WTC11 (cell line): ENCODE results near the gene CHPF2. TPM values are rescaled to one million over a fixed set of nuclear protein-coding genes. Genes with fewer than 3 reads are reported as not detected.
A peak's percentile ranks its signal among the peaks of the same experiment; 100 is the strongest.

ENCODE experiments used
- ATAC-seq: fragments of 200-7000 bp; cut with Tn5 transposase; 2 replicates; pipeline ENCODE4 v1.10.0; 2021; ENCODE audit warnings: mild to moderate bottlenecking, moderate library complexity
- CTCF ChIA-PET: fragments of 300-600 bp; sonication (Branson Sonifier 250); formaldehyde crosslinking; loops from one replicate; lab custom pipeline; 2021; ENCODE audit warnings: antibody characterized with exemption; lab: Charles Lee
- POLR2A ChIA-PET: fragments of 350-600 bp; sonication (Branson Sonifier 250); formaldehyde crosslinking; loops from one replicate; lab custom pipeline; 2021; ENCODE audit warnings: antibody characterized with exemption; lab: Charles Lee
- DNase-seq: peaks from one replicate; pipeline ENCODE4 v3.0.0; 2021; ENCODE audit warnings: low spot score
- H3K27ac Mint-ChIP-seq: 2 replicates; pipeline ENCODE4 v1.8.0; 2021; ENCODE audit warnings: mixed read lengths
- H3K27me3 Mint-ChIP-seq: 2 replicates; pipeline ENCODE4 v1.8.0; 2021; ENCODE audit warnings: low read depth, mild to moderate bottlenecking, moderate library complexity, mixed read lengths
- H3K36me3 Mint-ChIP-seq: 2 replicates; pipeline ENCODE4 v1.8.0; 2021; ENCODE audit warnings: mixed read lengths
- H3K4me1 Mint-ChIP-seq: 2 replicates; pipeline ENCODE4 v1.8.0; 2022; ENCODE audit warnings: mixed read lengths
- H3K4me3 Mint-ChIP-seq: 2 replicates; pipeline ENCODE4 v1.8.0; 2021; ENCODE audit warnings: mild to moderate bottlenecking, moderate library complexity, mixed read lengths
- H3K9me3 Mint-ChIP-seq: 2 replicates; pipeline ENCODE4 v1.8.0; 2021; ENCODE audit warnings: mixed read lengths
- ATF6 ChIP-seq: sonication (generic); formaldehyde crosslinking; IDR thresholded peaks from 2 replicates; pipeline ENCODE4 v1.8.1; 2023; ENCODE audit warnings: mild to moderate bottlenecking, missing genetic modification reagents
- CTCF ChIP-seq: fragments of 200-600 bp; IDR thresholded peaks from 2 replicates; pipeline ENCODE4 v1.8.0; 2022; ENCODE audit warnings: antibody characterized with exemption
- FOXJ3 ChIP-seq: sonication (generic); formaldehyde crosslinking; IDR thresholded peaks from 2 replicates; pipeline ENCODE4 v1.9.0; 2021; ENCODE audit warnings: missing genetic modification reagents, mild to moderate bottlenecking, borderline replicate concordance
- GRHL2 ChIP-seq: fragments of 250-450 bp; sonication (Bioruptor Pico); IDR thresholded peaks from 2 replicates; pipeline ENCODE4 v1.8.0; 2022; ENCODE audit warnings: mild to moderate bottlenecking, moderate library complexity; ENCODE audit not compliant: insufficient replicate concordance, severe bottlenecking
- JAZF1 ChIP-seq: fragments of 250-450 bp; sonication (Bioruptor Pico); IDR thresholded peaks from 2 replicates; pipeline ENCODE4 v1.9.0; 2021; ENCODE audit warnings: moderate library complexity, mild to moderate bottlenecking, inconsistent platforms
- MYBL2 ChIP-seq: sonication (generic); formaldehyde crosslinking; IDR thresholded peaks from 2 replicates; pipeline ENCODE4 v1.8.1; 2023; ENCODE audit warnings: mild to moderate bottlenecking, moderate library complexity, missing genetic modification reagents
- NFATC4 ChIP-seq: fragments of 250-450 bp; sonication (Bioruptor Pico); IDR thresholded peaks from 2 replicates; pipeline ENCODE4 v1.9.0; 2021; ENCODE audit warnings: mild to moderate bottlenecking
- NFE2L1 ChIP-seq: sonication (generic); formaldehyde crosslinking; IDR thresholded peaks from 2 replicates; pipeline ENCODE4 v1.8.1; 2023; ENCODE audit warnings: missing genetic modification reagents
- NR1H2 ChIP-seq: sonication (generic); formaldehyde crosslinking; IDR thresholded peaks from 2 replicates; pipeline ENCODE4 v1.9.0; 2021; ENCODE audit warnings: mild to moderate bottlenecking, moderate library complexity, missing genetic modification reagents
- RORB ChIP-seq: fragments of 250-450 bp; sonication (Bioruptor Pico); IDR thresholded peaks from 2 replicates; pipeline ENCODE4 v1.9.0; 2021; ENCODE audit warnings: mild to moderate bottlenecking
- SMAD4 ChIP-seq: sonication (generic); formaldehyde crosslinking; IDR thresholded peaks from 2 replicates; pipeline ENCODE4 v1.8.0; 2022; ENCODE audit warnings: mild to moderate bottlenecking, missing genetic modification reagents
- TP53 ChIP-seq: sonication (generic); formaldehyde crosslinking; IDR thresholded peaks from 2 replicates; pipeline ENCODE4 v1.8.1; 2023; ENCODE audit warnings: mild to moderate bottlenecking, missing genetic modification reagents
- USF1 ChIP-seq: sonication (generic); formaldehyde crosslinking; IDR thresholded peaks from 2 replicates; pipeline ENCODE4 v1.8.0; 2022; ENCODE audit warnings: mild to moderate bottlenecking, missing genetic modification reagents
- ZBTB21 ChIP-seq: sonication (generic); formaldehyde crosslinking; IDR thresholded peaks from 2 replicates; pipeline ENCODE4 v1.8.1; 2023; ENCODE audit warnings: mild to moderate bottlenecking, missing genetic modification reagents, borderline replicate concordance
- ZMAT4 ChIP-seq: fragments of 250-450 bp; sonication (Bioruptor Pico); IDR thresholded peaks from 2 replicates; pipeline ENCODE4 v1.9.0; 2021; ENCODE audit warnings: mild to moderate bottlenecking
- ZNF425 ChIP-seq: fragments of 250-450 bp; sonication (Bioruptor Pico); conservative IDR thresholded peaks from 2 replicates; pipeline ENCODE4 v1.9.0; 2021; ENCODE audit warnings: mild to moderate bottlenecking
- total RNA-seq: library from RNA; stranded (reverse); gene quantifications from 3 replicates; pipeline ENCODE4 v1.2.3, GENCODE V29; 2021
- TF ChIP-seq, protein P1 (sequence below): sonication (generic); formaldehyde crosslinking; IDR thresholded peaks from 2 replicates; pipeline ENCODE4 v1.8.1; 2022; ENCODE audit warnings: low read depth, mild to moderate bottlenecking, moderate library complexity, missing genetic modification reagents, borderline replicate concordance
- TF ChIP-seq, protein P2 (sequence below): sonication (generic); formaldehyde crosslinking; conservative IDR thresholded peaks from 2 replicates; pipeline ENCODE4 v1.8.1; 2022; ENCODE audit warnings: mild to moderate bottlenecking, missing genetic modification reagents
- TF ChIP-seq, protein P3 (sequence below): sonication (generic); formaldehyde crosslinking; conservative IDR thresholded peaks from 2 replicates; pipeline ENCODE4 v1.8.1; 2023; ENCODE audit warnings: mild to moderate bottlenecking, low read depth, missing genetic modification reagents, moderate library complexity

Gene CHPF2
- total RNA-seq, 1 experiment from 2014 or later = 30.7 TPM

GRCh38 chr7:151228024-151228866 is 4.0 kb upstream of the CHPF2 start:
- peak overlapping the region; percentile 95 for H3K4me3 Mint-ChIP-seq
- POLR2A ChIA-PET = interaction anchor here (0.7 to 1.4 kb wide), 7 partner anchors 18 to 166 kb away, joined by 3 to 7 read pairs (median 4); partner anchors contain the start of gene H2BK1
- peaks cover 32% of the 10 kb centered on the region for H3K4me1 Mint-ChIP-seq
- DNase-seq (no peak), ATAC-seq (no peak)
- TF ChIP-seq NFE2L1 (CRISPR knock-in tag) = no peak
- TF ChIP-seq MYBL2 (CRISPR knock-in tag) = no peak
- TF ChIP-seq, protein P1, sequence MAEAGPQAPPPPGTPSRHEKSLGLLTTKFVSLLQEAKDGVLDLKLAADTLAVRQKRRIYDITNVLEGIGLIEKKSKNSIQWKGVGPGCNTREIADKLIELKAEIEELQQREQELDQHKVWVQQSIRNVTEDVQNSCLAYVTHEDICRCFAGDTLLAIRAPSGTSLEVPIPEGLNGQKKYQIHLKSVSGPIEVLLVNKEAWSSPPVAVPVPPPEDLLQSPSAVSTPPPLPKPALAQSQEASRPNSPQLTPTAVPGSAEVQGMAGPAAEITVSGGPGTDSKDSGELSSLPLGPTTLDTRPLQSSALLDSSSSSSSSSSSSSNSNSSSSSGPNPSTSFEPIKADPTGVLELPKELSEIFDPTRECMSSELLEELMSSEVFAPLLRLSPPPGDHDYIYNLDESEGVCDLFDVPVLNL = no peak
- no peak for TF ChIP-seq NFATC4 (CRISPR knock-in tag)
- CTCF ChIA-PET = interaction anchor here (1.0 to 3.4 kb wide), 13 partner anchors 8 to 351 kb away, joined by 3 to 83 read pairs (median 5); partner anchors contain the start of genes H2BK1 and NUB1
- H3K27ac Mint-ChIP-seq = peak overlapping the region; percentile 76
- no peaks in the 10 kb centered on the region for H3K27me3 Mint-ChIP-seq
- no peaks in the 10 kb centered on the region for H3K9me3 Mint-ChIP-seq
- peaks cover 27% of the 10 kb centered on the region for H3K36me3 Mint-ChIP-seq

DNA sequence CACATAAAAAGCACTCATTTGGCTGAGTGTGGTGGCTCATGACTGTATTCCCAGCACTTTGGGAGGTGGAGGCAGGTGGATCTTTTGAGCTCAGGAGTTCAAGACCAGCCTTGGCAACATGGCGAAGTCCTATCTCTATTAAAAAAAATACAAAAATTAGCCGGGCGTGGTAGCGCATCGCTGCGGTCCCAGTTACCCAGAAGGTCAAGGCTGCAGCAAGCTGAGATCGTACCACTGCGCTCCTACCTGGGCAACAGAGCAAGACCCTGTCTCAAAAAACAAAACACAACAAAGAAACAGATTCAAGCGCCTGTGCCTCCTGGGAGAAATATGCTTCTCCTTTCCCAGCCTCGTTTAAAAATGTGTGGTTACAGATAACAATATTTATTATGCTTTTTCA is 3.0 kb upstream of the CHPF2 start:
- Mint-ChIP-seq H3K27me3 (no peaks in the 10 kb centered on the region), H3K27ac (no peak overlapping the region), H3K9me3 (no peaks in the 10 kb centered on the region), H3K36me3 (peaks cover 18% of the 10 kb centered on the region), H3K4me3 (no peak overlapping the region), H3K4me1 (peaks cover 39% of the 10 kb centered on the region)
- ATAC-seq (no peak), DNase-seq (no peak)
- no peak for TF ChIP-seq JAZF1 (CRISPR knock-in tag)
- no peak for TF ChIP-seq ATF6 (CRISPR knock-in tag)
- no peak for TF ChIP-seq USF1 (CRISPR knock-in tag)
- TF ChIP-seq NR1H2 (CRISPR knock-in tag) = no peak
- no peak for TF ChIP-seq ZNF425 (CRISPR knock-in tag)
- TF ChIP-seq SMAD4 (CRISPR knock-in tag) = no peak
- CTCF ChIA-PET = interaction anchor here (1.0 kb wide), 1 partner anchor 15 kb away, joined by 5 read pairs; no protein-coding TSS in a partner anchor
- POLR2A ChIA-PET = no interaction called here

DNA sequence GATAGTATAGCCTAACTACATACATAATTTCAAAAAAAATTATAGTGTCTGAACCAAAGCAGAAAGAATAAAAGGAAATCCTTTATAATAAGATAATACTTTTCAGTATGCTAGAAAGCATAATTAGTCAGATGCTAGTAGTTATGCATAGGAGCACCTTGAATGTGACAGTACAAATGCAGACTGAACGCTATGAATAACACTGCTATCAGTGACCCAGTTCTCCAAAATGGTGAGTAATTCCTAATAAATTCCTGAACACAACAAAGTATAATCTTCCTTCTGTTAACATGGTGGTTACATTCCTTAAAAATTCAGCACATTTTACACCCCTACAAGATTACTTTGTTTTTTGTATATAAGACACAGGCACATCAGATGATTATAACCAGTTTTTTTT is 1.2 kb upstream of the CHPF2 start:
- Mint-ChIP-seq H3K4me3 (peak overlapping the region; percentile 99), H3K36me3 (peaks cover 6% of the 10 kb centered on the region; the same call in 1 of the 2 replicates), H3K9me3 (no peaks in the 10 kb centered on the region), H3K27ac (no peak overlapping the region), H3K27me3 (no peaks in the 10 kb centered on the region), H3K4me1 (peaks cover 32% of the 10 kb centered on the region)
- POLR2A ChIA-PET = no interaction called here
- CTCF ChIA-PET = interaction anchor here (5.8 kb wide), 1 partner anchor 13 kb away, joined by 77 read pairs; no protein-coding TSS in a partner anchor
- DNase-seq (no peak), ATAC-seq (no peak)
- TF ChIP-seq TP53 (CRISPR knock-in tag) (no peak), RORB (no peak), ZMAT4 (no peak), CTCF (no peak), GRHL2 (no peak), ZBTB21 (no peak), FOXJ3 (CRISPR knock-in tag) (no peak)
- TF ChIP-seq, protein P2, sequence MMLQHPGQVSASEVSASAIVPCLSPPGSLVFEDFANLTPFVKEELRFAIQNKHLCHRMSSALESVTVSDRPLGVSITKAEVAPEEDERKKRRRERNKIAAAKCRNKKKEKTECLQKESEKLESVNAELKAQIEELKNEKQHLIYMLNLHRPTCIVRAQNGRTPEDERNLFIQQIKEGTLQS (CRISPR knock-in tag) = no peak
- TF ChIP-seq, protein P3, sequence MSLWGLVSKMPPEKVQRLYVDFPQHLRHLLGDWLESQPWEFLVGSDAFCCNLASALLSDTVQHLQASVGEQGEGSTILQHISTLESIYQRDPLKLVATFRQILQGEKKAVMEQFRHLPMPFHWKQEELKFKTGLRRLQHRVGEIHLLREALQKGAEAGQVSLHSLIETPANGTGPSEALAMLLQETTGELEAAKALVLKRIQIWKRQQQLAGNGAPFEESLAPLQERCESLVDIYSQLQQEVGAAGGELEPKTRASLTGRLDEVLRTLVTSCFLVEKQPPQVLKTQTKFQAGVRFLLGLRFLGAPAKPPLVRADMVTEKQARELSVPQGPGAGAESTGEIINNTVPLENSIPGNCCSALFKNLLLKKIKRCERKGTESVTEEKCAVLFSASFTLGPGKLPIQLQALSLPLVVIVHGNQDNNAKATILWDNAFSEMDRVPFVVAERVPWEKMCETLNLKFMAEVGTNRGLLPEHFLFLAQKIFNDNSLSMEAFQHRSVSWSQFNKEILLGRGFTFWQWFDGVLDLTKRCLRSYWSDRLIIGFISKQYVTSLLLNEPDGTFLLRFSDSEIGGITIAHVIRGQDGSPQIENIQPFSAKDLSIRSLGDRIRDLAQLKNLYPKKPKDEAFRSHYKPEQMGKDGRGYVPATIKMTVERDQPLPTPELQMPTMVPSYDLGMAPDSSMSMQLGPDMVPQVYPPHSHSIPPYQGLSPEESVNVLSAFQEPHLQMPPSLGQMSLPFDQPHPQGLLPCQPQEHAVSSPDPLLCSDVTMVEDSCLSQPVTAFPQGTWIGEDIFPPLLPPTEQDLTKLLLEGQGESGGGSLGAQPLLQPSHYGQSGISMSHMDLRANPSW (CRISPR knock-in tag) = no peak
